H1 (cell line): ENCODE data around the gene MBD3L5. TPM values are rescaled to one million over a fixed set of nuclear protein-coding genes. Genes with fewer than 3 reads are reported as not detected.
"Not testable (repeated sequence)": the region's sequence is repeated elsewhere in the genome, so short reads cannot be mapped to it uniquely, and the experiment has no call there.

ENCODE experiments used
- CTCF ChIA-PET: fragments of 300-600 bp; sonication (Branson Sonifier 250); formaldehyde crosslinking; loops from one replicate; lab custom pipeline; 2021; ENCODE audit not compliant: partially characterized antibody; lab: Charles Lee
- POLR2A ChIA-PET: fragments of 300-600 bp; sonication (Branson Sonifier 250); formaldehyde crosslinking; loops from one replicate; lab custom pipeline; 2021; ENCODE audit warnings: inconsistent platforms; ENCODE audit not compliant: partially characterized antibody; lab: Charles Lee
- DNase-seq, 2 experiments: peaks; one replicate each; pipeline versions ENCODE4 v3.0.0 to v3.0.0-alpha.2; 2010 to 2022; ENCODE audit warnings: low spot score in 2 of 2, low read depth in 1 of 2, mixed read lengths in 1 of 2
- FAIRE-seq: peaks from 2 replicates; lab custom pipeline; 2011; peaks lifted over from hg19 to GRCh38; lab: Jason Lieb, UNC
- H2AFZ ChIP-seq: 2 replicates; pipeline ENCODE4 v1.8.1; 2012; ENCODE audit warnings: low read length, inconsistent platforms
- H2AK5ac ChIP-seq: 2 replicates; pipeline ENCODE4 v1.6.1; 2013; ENCODE audit warnings: low read depth, low read length
- H2BK120ac ChIP-seq: replicated peaks from 2 replicates; pipeline ENCODE3; 2013; ENCODE audit warnings: low read depth, low read length, inconsistent platforms
- H2BK12ac ChIP-seq: 2 replicates; pipeline ENCODE4 v1.6.1; 2013; ENCODE audit warnings: low read depth, low read length
- H2BK15ac ChIP-seq: 2 replicates; pipeline ENCODE4 v1.6.1; 2013; ENCODE audit warnings: low read length
- H2BK20ac ChIP-seq: 2 replicates; pipeline ENCODE4 v1.6.1; 2013; ENCODE audit warnings: low read length
- H2BK5ac ChIP-seq: 2 replicates; pipeline ENCODE4 v1.6.1; 2013; ENCODE audit warnings: low read depth, low read length
- H3K14ac ChIP-seq: 2 replicates; pipeline ENCODE4 v1.6.1; 2013; ENCODE audit warnings: inconsistent platforms; ENCODE audit not compliant: insufficient read length
- H3K18ac ChIP-seq: 2 replicates; pipeline ENCODE4 v1.6.1; 2013; ENCODE audit warnings: low read length; ENCODE audit errors: extremely low read depth
- H3K23ac ChIP-seq: 2 replicates; pipeline ENCODE4 v1.6.1; 2013; ENCODE audit warnings: inconsistent platforms; ENCODE audit not compliant: insufficient read length
- H3K23me2 ChIP-seq: 2 replicates; pipeline ENCODE4 v1.6.1; 2013; ENCODE audit warnings: low read depth, low read length
- H3K27ac ChIP-seq: 2 replicates; pipeline ENCODE4 v1.6.1; 2011; ENCODE audit warnings: low read depth, low read length, inconsistent platforms
- H3K27me3 ChIP-seq, 4 experiments: replicated peaks in 1 of 4; 1 replicate in 1 of 4; 2 replicates in 3 of 4; pipeline versions ENCODE4 v1.6.1 to v1.8.1; 2011 to 2013; ENCODE audit warnings: low read length in 3 of 4, mild to moderate bottlenecking in 3 of 4, inconsistent platforms in 2 of 4, mixed read lengths in 2 of 4, moderate library complexity in 1 of 4; ENCODE audit not compliant: control insufficient read depth in 3 of 4, insufficient read depth in 3 of 4; ENCODE audit errors: extremely low read depth in 1 of 4
- H3K36me3 ChIP-seq, 4 experiments: 2 replicates each; pipeline versions ENCODE4 v1.6.1 to v1.8.1; 2011 to 2013; ENCODE audit warnings: mild to moderate bottlenecking in 4 of 4, low read length in 3 of 4, moderate library complexity in 2 of 4, control low read depth in 1 of 4, inconsistent platforms in 1 of 4; ENCODE audit not compliant: insufficient read depth in 4 of 4, control insufficient read depth in 2 of 4
- H3K4ac ChIP-seq: replicated peaks from 2 replicates; pipeline ENCODE3; 2013; ENCODE audit warnings: low read length, low read depth, mixed read lengths, inconsistent platforms; ENCODE audit not compliant: insufficient read length
- H3K4me1 ChIP-seq, 4 experiments: replicated peaks in 1 of 4; 1 replicate in 1 of 4; 2 replicates in 3 of 4; pipeline versions ENCODE4 v1.6.1 to v1.8.1; 2011 to 2013; ENCODE audit warnings: low read length in 3 of 4, inconsistent platforms in 2 of 4, mixed read lengths in 1 of 4; ENCODE audit not compliant: insufficient read depth in 4 of 4, control insufficient read depth in 3 of 4
- H3K4me2 ChIP-seq, 2 experiments: 2 replicates each; pipeline versions ENCODE4 v1.6.1 to v1.8.1; 2011 to 2013; ENCODE audit warnings: low read depth in 2 of 2, low read length in 2 of 2, control low read depth in 1 of 2, inconsistent platforms in 1 of 2, mild to moderate bottlenecking in 1 of 2; ENCODE audit not compliant: insufficient read depth in 1 of 2
- H3K4me3 ChIP-seq, 4 experiments: fragments of 200-600, 300-600 bp in 1 of 4; sonication (generic), shearing (Covaris generic), sonication (Bioruptor Twin) in 1 of 4; 2 replicates each; pipeline versions ENCODE4 v1.5.1 to v1.8.1; 2011 to 2016; ENCODE audit warnings: low read length in 4 of 4, low read depth in 3 of 4, control low read depth in 2 of 4, inconsistent platforms in 2 of 4, mild to moderate bottlenecking in 2 of 4, mixed read lengths in 1 of 4, moderate library complexity in 1 of 4; ENCODE audit not compliant: insufficient read depth in 2 of 4; ENCODE audit errors: extremely low read depth in 1 of 4
- H3K56ac ChIP-seq: replicated peaks from 2 replicates; pipeline ENCODE3; 2013; ENCODE audit warnings: low read depth, mild to moderate bottlenecking, mixed read lengths, low read length, inconsistent platforms; ENCODE audit not compliant: insufficient read length
- H3K79me1 ChIP-seq: 2 replicates; pipeline ENCODE4 v1.6.1; 2013; ENCODE audit warnings: low read depth, low read length, control low read depth
- H3K79me2 ChIP-seq, 2 experiments: 2 replicates each; pipeline versions ENCODE4 v1.6.1 to v1.8.1; 2012 to 2013; ENCODE audit warnings: low read length in 2 of 2, mild to moderate bottlenecking in 2 of 2, inconsistent platforms in 1 of 2; ENCODE audit not compliant: insufficient read depth in 2 of 2, control insufficient read depth in 1 of 2
- H3K9ac ChIP-seq, 4 experiments: replicated peaks in 1 of 4; 1 replicate in 1 of 4; 2 replicates in 3 of 4; pipeline versions ENCODE4 v1.6.1 to v1.8.1; 2011 to 2013; ENCODE audit warnings: low read depth in 3 of 4, low read length in 3 of 4, control low read depth in 2 of 4, mild to moderate bottlenecking in 2 of 4, moderate library complexity in 2 of 4, inconsistent platforms in 1 of 4; ENCODE audit errors: extremely low read depth in 1 of 4
- H3K9me3 ChIP-seq, 2 experiments: 2 replicates each; pipeline versions ENCODE4 v1.6.1 to v1.8.1; 2012 to 2013; ENCODE audit warnings: mild to moderate bottlenecking in 2 of 2, moderate library complexity in 2 of 2, control low read depth in 1 of 2, inconsistent platforms in 1 of 2, low read depth in 1 of 2, low read length in 1 of 2, mixed read lengths in 1 of 2; ENCODE audit not compliant: insufficient read depth in 2 of 2
- H4K20me1 ChIP-seq, 2 experiments: replicated peaks in 1 of 2; 2 replicates each; pipeline versions ENCODE3 to v1.8.1; 2011 to 2013; ENCODE audit warnings: inconsistent platforms in 2 of 2, low read length in 2 of 2, mild to moderate bottlenecking in 1 of 2; ENCODE audit not compliant: insufficient read depth in 2 of 2, control insufficient read depth in 1 of 2
- H4K5ac ChIP-seq: 2 replicates; pipeline ENCODE4 v1.6.1; 2013; ENCODE audit warnings: low read length, low read depth, mixed read lengths, inconsistent platforms; ENCODE audit not compliant: insufficient read length
- H4K8ac ChIP-seq: 2 replicates; pipeline ENCODE4 v1.8.0; 2013; ENCODE audit warnings: mild to moderate bottlenecking, moderate library complexity, low read length, inconsistent platforms; ENCODE audit not compliant: insufficient read depth; ENCODE audit errors: extremely low read depth
- H4K91ac ChIP-seq: replicated peaks from 2 replicates; pipeline ENCODE3; 2013; ENCODE audit warnings: low read length, mixed read lengths, inconsistent platforms; ENCODE audit not compliant: insufficient read length
- WGBS, 2 experiments: shearing (Covaris generic) in 1 of 2; methylation state at CpG; one replicate each; pipeline versions ENCODE4 v1.1.6 to v1.1.7; 2013 to 2015; ENCODE audit warnings: low lambda C conversion rate in 2 of 2, mixed read lengths in 2 of 2, inconsistent platforms in 1 of 2, low coverage in 1 of 2, missing lambda C conversion rate in 1 of 2; ENCODE audit not compliant: insufficient replicate concordance in 2 of 2, insufficient coverage in 1 of 2, insufficient read length in 1 of 2; ENCODE audit errors: extremely low coverage in 1 of 2, missing lambda C conversion rate in 1 of 2; 5-methylcytosine and 5-hydroxymethylcytosine counted together
- polyA plus RNA-seq, 7 experiments: library from polyadenylated mRNA; depleted of rRNA in 3 of 7; stranded (reverse) in 5 of 7; unstranded in 2 of 7; fragments of >200 nt in 5 of 7; fragments of 200-250 nt in 2 of 7; gene quantifications; 1 replicate in 5 of 7; 2 replicates in 1 of 7; 4 replicates in 1 of 7; pipeline versions ENCODE4 v1.2.1 to v1.2.3, GENCODE V29; 2011 to 2013; ENCODE audit warnings: missing spikeins in 2 of 7, mixed read lengths in 2 of 7
- total RNA-seq: library from RNA; stranded (reverse); fragmentation: NEBNext Ultra II Directional; extraction: Animal tissue kit (Norgen Biotek cat#: 25700); gene quantifications from 2 replicates; pipeline ENCODE4 v1.2.1, GENCODE V29; 2021

Gene MBD3L5
- total and polyA plus RNA-seq, 2 of the 8 experiments (the other 6 are each of a cell fraction or from before 2014, with no cell fraction given): not detected

- H3K4ac ChIP-seq, POLR2A ChIA-PET, H2AFZ ChIP-seq, H3K4me3 ChIP-seq, H3K79me1 ChIP-seq, H3K27me3 ChIP-seq, H2AK5ac ChIP-seq, H4K5ac ChIP-seq, H3K23me2 ChIP-seq, H3K4me2 ChIP-seq, H3K36me3 ChIP-seq, H3K4me1 ChIP-seq, H4K8ac ChIP-seq, H3K14ac ChIP-seq, H3K56ac ChIP-seq, H3K23ac ChIP-seq, H2BK5ac ChIP-seq, H3K79me2 ChIP-seq, H2BK15ac ChIP-seq, H3K18ac ChIP-seq, H2BK120ac ChIP-seq, H4K20me1 ChIP-seq, FAIRE-seq, H3K9ac ChIP-seq, H4K91ac ChIP-seq, H2BK20ac ChIP-seq, CTCF ChIA-PET, H3K27ac ChIP-seq, H2BK12ac ChIP-seq, DNase-seq, H3K9me3 ChIP-seq: not testable (repeated sequence)
- WGBS, 2 experiments: 88% methylated on average over 13 of the region's 14 CpGs; no CpG with 5 or more reads in 1 of the 2 experiments
Measured at GRCh38 chr19:7055679-7056078, 25.3 kb downstream of the MBD3L5 start.

GRCh38 chr19:7056371-7056770 lies 26.0 kb downstream of the MBD3L5 start:
- H2AK5ac ChIP-seq, H3K27ac ChIP-seq, H3K27me3 ChIP-seq, H3K4me1 ChIP-seq, FAIRE-seq, H2BK12ac ChIP-seq, H2BK15ac ChIP-seq, H3K4me3 ChIP-seq, H3K79me1 ChIP-seq, H2BK5ac ChIP-seq, H3K4me2 ChIP-seq, POLR2A ChIA-PET, CTCF ChIA-PET, H3K56ac ChIP-seq, H4K5ac ChIP-seq, H4K8ac ChIP-seq, H3K23me2 ChIP-seq, DNase-seq, H3K23ac ChIP-seq, H2AFZ ChIP-seq, H4K20me1 ChIP-seq, H3K18ac ChIP-seq, H3K9me3 ChIP-seq, H3K9ac ChIP-seq, H3K36me3 ChIP-seq, H2BK120ac ChIP-seq, H3K79me2 ChIP-seq, H2BK20ac ChIP-seq, H3K4ac ChIP-seq, H3K14ac ChIP-seq, H4K91ac ChIP-seq: not testable (repeated sequence)
- 94% methylated on average over 8 of the region's 16 CpGs; no CpG with 5 or more reads in 1 of the 2 experiments for WGBS, 2 experiments
